BE2C (cell line): ENCODE results near the gene ITIH3.

Experiments used
- DNase-seq: peaks from one replicate; pipeline ENCODE4 v3.0.0-alpha.2; 2020
- H3K27me3 ChIP-seq: fragments of 250-450 bp; sonication (Bioruptor Pico); 2 replicates; pipeline ENCODE4 v1.5.1; 2020; ENCODE audit warnings: mild to moderate bottlenecking
- H3K36me3 ChIP-seq: fragments of 250-450 bp; sonication (Bioruptor Pico); 2 replicates; pipeline ENCODE4 v1.5.1; 2020; ENCODE audit warnings: mild to moderate bottlenecking
- H3K4me1 ChIP-seq: fragments of 250-450 bp; sonication (Bioruptor Pico); 2 replicates; pipeline ENCODE4 v1.5.1; 2020
- H3K4me3 ChIP-seq: 2 replicates; pipeline ENCODE4 v1.5.1; 2011; ENCODE audit warnings: low read depth, low read length
- H3K9me3 ChIP-seq: fragments of 250-450 bp; sonication (Bioruptor Pico); 2 replicates; pipeline ENCODE4 v1.5.1; 2020
- CTCF ChIP-seq: IDR thresholded peaks from 2 replicates; pipeline ENCODE4 v1.5.1; 2012; ENCODE audit warnings: mild to moderate bottlenecking, low read depth, low read length

ITIH3 gene

GRCh38 chr3:52792413-52792812 is 2.2 kb upstream of the ITIH3 start:
- no peak for DNase-seq
- Histone ChIP-seq H3K27me3 (no peaks in the 10 kb centered on the region), H3K4me3 (no peak overlapping the region), H3K4me1 (no peaks in the 10 kb centered on the region), H3K36me3 (no peaks in the 10 kb centered on the region), H3K9me3 (no peaks in the 10 kb centered on the region)
- TF ChIP-seq CTCF, result no peak

- H3K36me3 ChIP-seq, result no peaks in the 10 kb centered on the region
- H3K4me3 ChIP-seq, result no peak overlapping the region
- no peaks in the 10 kb centered on the region for H3K4me1 ChIP-seq
- H3K27me3 ChIP-seq, result no peaks in the 10 kb centered on the region
- TF ChIP-seq CTCF, result no peak
- DNase-seq, result peak; percentile 45
- no peaks in the 10 kb centered on the region for H3K9me3 ChIP-seq
Measured at GRCh38 chr3:52792961-52793695, 1.5 kb upstream of the ITIH3 start.

- Histone ChIP-seq H3K36me3 (no peaks in the 10 kb centered on the region), H3K27me3 (no peaks in the 10 kb centered on the region), H3K4me1 (no peaks in the 10 kb centered on the region), H3K9me3 (no peaks in the 10 kb centered on the region), H3K4me3 (no peak overlapping the region)
- no peak for DNase-seq
- no peak for TF ChIP-seq CTCF
Measured at GRCh38 chr3:52793702-52794611, 639 bp upstream of the ITIH3 start.

- no peak for TF ChIP-seq CTCF
- no peaks in the 10 kb centered on the region for H3K4me1 ChIP-seq
- no peaks in the 10 kb centered on the region for H3K9me3 ChIP-seq
- H3K36me3 ChIP-seq, result no peaks in the 10 kb centered on the region
- no peak overlapping the region for H3K4me3 ChIP-seq
- no peaks in the 10 kb centered on the region for H3K27me3 ChIP-seq
- DNase-seq, result no peak
Measured at GRCh38 chr3:52795298-52795900, 803 bp downstream of the ITIH3 start.

GRCh38 chr3:52796411-52796810 is 1.8 kb downstream of the ITIH3 start:
- Histone ChIP-seq H3K4me3 (no peak overlapping the region), H3K36me3 (no peaks in the 10 kb centered on the region), H3K27me3 (no peaks in the 10 kb centered on the region), H3K9me3 (no peaks in the 10 kb centered on the region), H3K4me1 (no peaks in the 10 kb centered on the region)
- TF ChIP-seq CTCF, result no peak
- no peak for DNase-seq
